Measurements from ENCODE around the gene NT5DC4. TPM values are rescaled to one million over a fixed set of nuclear protein-coding genes. Genes with fewer than 3 reads are reported as not detected.

The NT5DC4 gene
- total RNA-seq, 2 donors from 2014 or later: not detected

- TF ChIP-seq POLR2A (IDR thresholded peaks at IDR 0.05) (no peak), CTCF (IDR thresholded peaks at IDR 0.05) (no peak)
- H3K4me3 ChIP-seq: no peak overlapping the region
- no peak overlapping the region for H3K27ac ChIP-seq
- no peaks in the 10 kb centered on the region for H3K36me3 ChIP-seq (replicated peaks in 1 of 2; ENCODE audit: insufficient read depth in 1 of 2, low read depth in 2 of 2)
- no peaks in the 10 kb centered on the region for H3K4me1 ChIP-seq
- ATAC-seq (no peak), DNase-seq (no peak)
- H3K27me3 ChIP-seq: no peaks in the 10 kb centered on the region
- intact Hi-C loops (cut with DNase I): no loop called here
- WGBS, 2 donors: 66 to 67% methylated on average over 6 of the region's 6 CpGs
- no peaks in the 10 kb centered on the region for H3K9me3 ChIP-seq
Observed at GRCh38 chr2:112709703-112710102, 11.1 kb upstream of the NT5DC4 start.

GRCh38 chr2:112710956-112711750 is 9.7 kb upstream of the NT5DC4 start:
- ATAC-seq (no peak), DNase-seq (no peak)
- Histone ChIP-seq H3K27me3 (no peaks in the 10 kb centered on the region), H3K27ac (no peak overlapping the region), H3K4me3 (no peak overlapping the region), H3K9me3 (no peaks in the 10 kb centered on the region), H3K36me3 (replicated peaks in 1 of 2; ENCODE audit: insufficient read depth in 1 of 2, low read depth in 2 of 2) (no peaks in the 10 kb centered on the region), H3K4me1 (no peaks in the 10 kb centered on the region)
- TF ChIP-seq POLR2A (IDR thresholded peaks at IDR 0.05) (no peak), CTCF (IDR thresholded peaks at IDR 0.05) (no peak)
- 63 to 69% methylated on average over 9 of the region's 9 CpGs for WGBS, 2 donors
- intact Hi-C loops (cut with DNase I): no loop called here

- ATAC-seq (no peak), DNase-seq (no peak)
- intact Hi-C loops (cut with DNase I): no loop called here
- Histone ChIP-seq H3K4me3 (no peak overlapping the region), H3K36me3 (replicated peaks in 1 of 2; ENCODE audit: insufficient read depth in 1 of 2, low read depth in 2 of 2) (no peaks in the 10 kb centered on the region), H3K27me3 (no peaks in the 10 kb centered on the region), H3K4me1 (no peaks in the 10 kb centered on the region), H3K27ac (no peak overlapping the region), H3K9me3 (no peaks in the 10 kb centered on the region)
- TF ChIP-seq POLR2A (IDR thresholded peaks at IDR 0.05): no peak
- no peak for TF ChIP-seq CTCF (IDR thresholded peaks at IDR 0.05)
- WGBS, 2 donors: 56 to 61% methylated on average over 3 of the region's 3 CpGs
Observed at GRCh38 chr2:112712465-112712864, 8.4 kb upstream of the NT5DC4 start.

GRCh38 chr2:112712903-112713584 is 7.8 kb upstream of the NT5DC4 start:
- H3K27me3 ChIP-seq: no peaks in the 10 kb centered on the region
- intact Hi-C loops (cut with DNase I): no loop called here
- TF ChIP-seq POLR2A (IDR thresholded peaks at IDR 0.05): no peak
- H3K9me3 ChIP-seq: no peaks in the 10 kb centered on the region
- no peaks in the 10 kb centered on the region for H3K4me1 ChIP-seq
- ATAC-seq: no peak
- no peak overlapping the region for H3K4me3 ChIP-seq
- H3K36me3 ChIP-seq (replicated peaks in 1 of 2; ENCODE audit: insufficient read depth in 1 of 2, low read depth in 2 of 2): no peaks in the 10 kb centered on the region
- H3K27ac ChIP-seq: no peak overlapping the region
- no peak for DNase-seq
- 64% methylated on average over 17 of the region's 17 CpGs for WGBS, 2 donors

- ATAC-seq: no peak
Observed at GRCh38 chr2:112713585-112713925, 7.3 kb upstream of the NT5DC4 start.

More at GRCh38 chr2:112713585-112713925, 7.3 kb upstream of the NT5DC4 start:
- WGBS, 2 donors: 61 to 62% methylated on average over 6 to 7 of the region's 7 CpGs
- H3K27me3 ChIP-seq: no peaks in the 10 kb centered on the region
- H3K36me3 ChIP-seq (replicated peaks in 1 of 2; ENCODE audit: insufficient read depth in 1 of 2, low read depth in 2 of 2): no peaks in the 10 kb centered on the region
- intact Hi-C loops (cut with DNase I): no loop called here
- H3K27ac ChIP-seq: no peak overlapping the region
- no peaks in the 10 kb centered on the region for H3K4me1 ChIP-seq
- TF ChIP-seq POLR2A (IDR thresholded peaks at IDR 0.05) (no peak), CTCF (IDR thresholded peaks at IDR 0.05) (no peak)
- DNase-seq: no peak
- no peaks in the 10 kb centered on the region for H3K9me3 ChIP-seq
- no peak overlapping the region for H3K4me3 ChIP-seq

All from body of pancreas (tissue), 4 donors.